Ishikawa (cell line): ENCODE measurements around the gene HOXA3.

ENCODE experiments used
- CEBPB ChIP-seq: IDR thresholded peaks from 2 replicates; pipeline ENCODE4 v1.6.1; 2012
- CREB1 ChIP-seq: IDR thresholded peaks from 2 replicates; pipeline ENCODE4 v1.6.1; 2012; ENCODE audit warnings: low read depth
- EGR1 ChIP-seq: IDR thresholded peaks from 2 replicates; pipeline ENCODE4 v1.6.1; 2012
- EP300 ChIP-seq: IDR thresholded peaks from 2 replicates; pipeline ENCODE4 v1.6.1; 2012; ENCODE audit warnings: borderline replicate concordance
- FOXM1 ChIP-seq: IDR thresholded peaks from 2 replicates; pipeline ENCODE4 v1.6.1; 2012; ENCODE audit warnings: low read depth, borderline replicate concordance
- NFIC ChIP-seq: IDR thresholded peaks from 2 replicates; pipeline ENCODE4 v1.6.1; 2012
- RAD21 ChIP-seq: IDR thresholded peaks from 2 replicates; pipeline ENCODE4 v1.6.1; 2012; ENCODE audit warnings: low read depth
- TAF1 ChIP-seq: IDR thresholded peaks from 2 replicates; pipeline ENCODE4 v1.6.1; 2012; ENCODE audit warnings: low read depth, mild to moderate bottlenecking
- TCF12 ChIP-seq: IDR thresholded peaks from 2 replicates; pipeline ENCODE4 v1.6.1; 2012; ENCODE audit warnings: low read depth
- TEAD4 ChIP-seq: IDR thresholded peaks from 2 replicates; pipeline ENCODE4 v1.6.1; 2012
- USF1 ChIP-seq: IDR thresholded peaks from 2 replicates; pipeline ENCODE4 v1.6.1; 2012
- YY1 ChIP-seq: IDR thresholded peaks from 2 replicates; pipeline ENCODE4 v1.6.1; 2012; ENCODE audit warnings: low read depth
- ZBTB7A ChIP-seq: IDR thresholded peaks from 2 replicates; pipeline ENCODE4 v1.6.1; 2012; ENCODE audit warnings: low read depth
- TF ChIP-seq, protein P1 (sequence below): IDR thresholded peaks from 2 replicates; pipeline ENCODE4 v1.6.1; 2012
- TF ChIP-seq, protein P2 (sequence below): IDR thresholded peaks from 2 replicates; pipeline ENCODE4 v1.6.1; 2012; ENCODE audit warnings: low read depth, mild to moderate bottlenecking

Gene HOXA3

GRCh38 chr7:27153526-27153925 lies 1.1 kb upstream of the HOXA3 start:
- no peak for TF ChIP-seq CEBPB
- no peak for TF ChIP-seq TCF12
- TF ChIP-seq TEAD4 = no peak
- TF ChIP-seq, protein P1, sequence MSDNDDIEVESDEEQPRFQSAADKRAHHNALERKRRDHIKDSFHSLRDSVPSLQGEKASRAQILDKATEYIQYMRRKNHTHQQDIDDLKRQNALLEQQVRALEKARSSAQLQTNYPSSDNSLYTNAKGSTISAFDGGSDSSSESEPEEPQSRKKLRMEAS = no peak

GRCh38 chr7:27152816-27153442 lies 546 bp upstream of the HOXA3 start:
- TF ChIP-seq EP300 (no peak), CEBPB (no peak), TAF1 (no peak), TCF12 (no peak), YY1 (no peak), CREB1 (no peak), RAD21 (no peak), USF1 (no peak), NFIC (no peak), ZBTB7A (no peak), TEAD4 (no peak), FOXM1 (no peak), EGR1 (no peak)
- TF ChIP-seq, protein P2, sequence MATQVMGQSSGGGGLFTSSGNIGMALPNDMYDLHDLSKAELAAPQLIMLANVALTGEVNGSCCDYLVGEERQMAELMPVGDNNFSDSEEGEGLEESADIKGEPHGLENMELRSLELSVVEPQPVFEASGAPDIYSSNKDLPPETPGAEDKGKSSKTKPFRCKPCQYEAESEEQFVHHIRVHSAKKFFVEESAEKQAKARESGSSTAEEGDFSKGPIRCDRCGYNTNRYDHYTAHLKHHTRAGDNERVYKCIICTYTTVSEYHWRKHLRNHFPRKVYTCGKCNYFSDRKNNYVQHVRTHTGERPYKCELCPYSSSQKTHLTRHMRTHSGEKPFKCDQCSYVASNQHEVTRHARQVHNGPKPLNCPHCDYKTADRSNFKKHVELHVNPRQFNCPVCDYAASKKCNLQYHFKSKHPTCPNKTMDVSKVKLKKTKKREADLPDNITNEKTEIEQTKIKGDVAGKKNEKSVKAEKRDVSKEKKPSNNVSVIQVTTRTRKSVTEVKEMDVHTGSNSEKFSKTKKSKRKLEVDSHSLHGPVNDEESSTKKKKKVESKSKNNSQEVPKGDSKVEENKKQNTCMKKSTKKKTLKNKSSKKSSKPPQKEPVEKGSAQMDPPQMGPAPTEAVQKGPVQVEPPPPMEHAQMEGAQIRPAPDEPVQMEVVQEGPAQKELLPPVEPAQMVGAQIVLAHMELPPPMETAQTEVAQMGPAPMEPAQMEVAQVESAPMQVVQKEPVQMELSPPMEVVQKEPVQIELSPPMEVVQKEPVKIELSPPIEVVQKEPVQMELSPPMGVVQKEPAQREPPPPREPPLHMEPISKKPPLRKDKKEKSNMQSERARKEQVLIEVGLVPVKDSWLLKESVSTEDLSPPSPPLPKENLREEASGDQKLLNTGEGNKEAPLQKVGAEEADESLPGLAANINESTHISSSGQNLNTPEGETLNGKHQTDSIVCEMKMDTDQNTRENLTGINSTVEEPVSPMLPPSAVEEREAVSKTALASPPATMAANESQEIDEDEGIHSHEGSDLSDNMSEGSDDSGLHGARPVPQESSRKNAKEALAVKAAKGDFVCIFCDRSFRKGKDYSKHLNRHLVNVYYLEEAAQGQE = no peak
- TF ChIP-seq, protein P1 = no peak

DNA sequence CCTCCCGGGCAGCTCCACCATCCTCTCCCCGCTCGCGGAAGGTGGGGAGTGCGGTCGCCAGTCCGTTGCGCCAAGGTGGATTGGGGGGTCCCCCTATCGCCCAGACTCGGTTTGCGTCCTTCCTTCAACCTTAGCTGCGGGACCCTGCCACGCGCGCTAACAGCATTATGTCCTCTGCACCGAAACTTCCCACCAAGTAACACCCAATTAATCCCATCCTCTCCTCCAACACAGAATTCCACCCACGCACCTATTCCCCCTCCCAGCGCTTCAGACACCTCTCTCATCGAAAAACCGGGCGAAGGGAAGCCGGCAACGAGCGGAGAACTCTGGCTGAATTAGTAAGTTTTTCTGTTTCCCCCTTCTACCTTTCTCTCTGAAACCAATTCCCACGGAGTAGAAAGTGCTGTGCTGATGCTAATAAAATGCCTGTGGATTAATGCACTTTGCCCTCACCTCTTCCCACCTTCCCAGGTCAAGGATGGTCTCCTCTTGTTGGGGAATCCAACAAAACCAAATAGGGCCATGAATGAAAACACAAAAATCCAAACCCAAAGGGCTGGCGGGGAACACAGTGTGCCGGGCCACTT lies 947 bp downstream of the HOXA3 start:
- TF ChIP-seq TCF12 (no peak), USF1 (no peak), CREB1 (no peak)
- TF ChIP-seq, protein P2 = no peak

DNA sequence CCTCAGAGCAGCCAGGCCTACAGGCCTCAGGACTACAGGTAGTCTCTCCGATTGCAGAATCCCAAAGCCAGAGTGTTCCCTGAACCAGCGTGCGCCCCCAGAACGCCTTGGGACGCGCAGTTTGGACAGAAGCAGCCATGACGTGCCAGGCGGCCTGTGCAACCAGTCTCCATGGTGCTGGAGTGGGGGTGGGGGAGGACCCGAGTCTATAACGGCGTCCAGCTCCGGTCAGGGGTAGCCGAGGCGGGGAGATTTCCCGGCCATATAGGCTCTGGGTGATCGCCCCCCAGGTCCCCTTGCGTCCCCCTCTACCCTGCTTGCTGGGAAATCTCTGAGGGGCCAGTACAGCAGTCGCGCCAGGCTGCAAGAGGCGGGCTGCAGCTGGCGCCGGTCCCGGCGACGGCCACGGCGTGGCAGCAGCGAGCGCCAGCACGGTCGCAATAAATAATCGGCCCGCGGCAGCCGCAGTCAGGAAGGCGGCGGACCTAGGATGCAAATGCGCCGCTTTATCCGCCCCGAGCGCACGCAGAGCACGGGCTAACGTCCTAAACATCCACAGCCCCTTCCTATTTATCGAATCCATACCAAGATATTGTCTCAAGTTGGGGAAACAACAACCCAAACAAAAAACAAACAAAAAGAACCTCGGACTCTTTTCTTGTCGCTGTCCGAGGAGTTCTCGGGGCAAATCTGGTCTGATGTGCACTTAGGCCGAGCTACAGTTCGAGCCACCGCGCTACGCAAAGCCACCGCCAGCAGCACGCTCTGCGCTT lies 1.6 kb downstream of the HOXA3 start:
- TF ChIP-seq TAF1 = peak; percentile 47; the same call in 1 of the 2 replicates
- TF ChIP-seq FOXM1 = no peak
- TF ChIP-seq EGR1 = 0 out of 2 replicates have a peak, but pooled peaks have one; percentile 8
- TF ChIP-seq RAD21 = peak; percentile 47; the same call in 1 of the 2 replicates
- TF ChIP-seq TEAD4 = peak; percentile 6; the same call in 1 of the 2 replicates
- TF ChIP-seq CREB1 = no peak
- TF ChIP-seq, protein P2 = peak; percentile 64
- TF ChIP-seq YY1 = peak; percentile 73; the same call in 1 of the 2 replicates
- TF ChIP-seq ZBTB7A = peak; percentile 39; the same call in 1 of the 2 replicates
- no peak for TF ChIP-seq EP300
- TF ChIP-seq, protein P1 = peak; percentile 28
- TF ChIP-seq USF1 = no peak
- no peak for TF ChIP-seq CEBPB
- TF ChIP-seq TCF12 = peak; percentile 39; the same call in 1 of the 2 replicates
- 0 out of 2 replicates have a peak, but pooled peaks have one; percentile 40 for TF ChIP-seq NFIC
